Measurements from ENCODE around the gene WASF3.

WASF3 gene

GRCh38 chr13:26544707-26545106, 12.8 kb upstream of the WASF3 start:
- no peak overlapping the region for H3K4me2 ChIP-seq (ENCODE audit: low read length, poor library complexity, severe bottlenecking)
- H3K14ac ChIP-seq (ENCODE audit: low read length in 2 of 2), result no peak overlapping the region
- H3K23ac ChIP-seq (ENCODE audit: low read length in 2 of 2), result no peak overlapping the region
- no peak overlapping the region for H3K18ac ChIP-seq (ENCODE audit: low read depth in 1 of 2, low read length in 2 of 2)
- H3K9me3 ChIP-seq (ENCODE audit: control insufficient read depth, low read length), result no peaks in the 10 kb centered on the region
- no peak overlapping the region for H3K27ac ChIP-seq (ENCODE audit: low read length, poor library complexity, severe bottlenecking)
- no peaks in the 10 kb centered on the region for H3K4me1 ChIP-seq (ENCODE audit: control insufficient read depth, insufficient read depth, low read depth, low read length)
- H3K36me3 ChIP-seq (ENCODE audit: control insufficient read depth in 1 of 2, insufficient read depth in 2 of 2, low read depth in 1 of 2, low read length in 2 of 2), result no peaks in the 10 kb centered on the region
- H4K8ac ChIP-seq (ENCODE audit: low read length), result no peak overlapping the region
- DNase-seq, result no peak
- no peak overlapping the region for H2BK5ac ChIP-seq (ENCODE audit: low read depth, low read length, poor library complexity, severe bottlenecking)
- no peak overlapping the region for H3K9ac ChIP-seq (ENCODE audit: low read length)
- no peak overlapping the region for H2AFZ ChIP-seq (ENCODE audit: low read depth, low read length)
- peaks cover 3 to 34% of the 10 kb centered on the region in 2 experiments for H3K27me3 ChIP-seq (ENCODE audit: control insufficient read depth in 1 of 2, insufficient read depth in 1 of 2, low read length in 2 of 2)
- H2BK12ac ChIP-seq (ENCODE audit: low read length in 2 of 2), result no peak overlapping the region
- WGBS, result 86% methylated on average over 8 of the region's 8 CpGs
- no peak overlapping the region for H2BK120ac ChIP-seq (ENCODE audit: low read depth, low read length)
- no peak overlapping the region for H2BK15ac ChIP-seq (ENCODE audit: low read depth, poor library complexity, severe bottlenecking)
- H3K4me3 ChIP-seq (ENCODE audit: insufficient read depth in 1 of 2, low read depth in 1 of 2, low read length in 2 of 2), result no peak overlapping the region
- H3K79me1 ChIP-seq (replicated peaks; ENCODE audit: low read length, poor library complexity, severe bottlenecking), result no peaks in the 10 kb centered on the region
- H2AK5ac ChIP-seq (ENCODE audit: low read length, severe bottlenecking), result no peak overlapping the region
- no peak overlapping the region for H3K4ac ChIP-seq (ENCODE audit: low read depth in 1 of 2, low read length in 2 of 2)
- H4K91ac ChIP-seq (ENCODE audit: low read length), result no peak overlapping the region

- H3K4me3 ChIP-seq (ENCODE audit: insufficient read depth in 1 of 2, low read depth in 1 of 2, low read length in 2 of 2), result no peak overlapping the region
- H2BK5ac ChIP-seq (ENCODE audit: low read depth, low read length, poor library complexity, severe bottlenecking), result no peak overlapping the region
- no peak overlapping the region for H4K8ac ChIP-seq (ENCODE audit: low read length)
- no peak overlapping the region for H3K4ac ChIP-seq (ENCODE audit: low read depth in 1 of 2, low read length in 2 of 2)
- H3K18ac ChIP-seq (ENCODE audit: low read depth in 1 of 2, low read length in 2 of 2), result no peak overlapping the region
- no peak overlapping the region for H3K23ac ChIP-seq (ENCODE audit: low read length in 2 of 2)
- H2BK120ac ChIP-seq (ENCODE audit: low read depth, low read length), result no peak overlapping the region
- no peak overlapping the region for H4K91ac ChIP-seq (ENCODE audit: low read length)
- H3K4me2 ChIP-seq (ENCODE audit: low read length, poor library complexity, severe bottlenecking), result no peak overlapping the region
- DNase-seq, result no peak
- 71% methylated on average over 5 of the region's 5 CpGs for WGBS
- H2AK5ac ChIP-seq (ENCODE audit: low read length, severe bottlenecking), result no peak overlapping the region
- no peaks in the 10 kb centered on the region for H3K4me1 ChIP-seq (ENCODE audit: control insufficient read depth, insufficient read depth, low read depth, low read length)
- H3K9me3 ChIP-seq (ENCODE audit: control insufficient read depth, low read length), result no peaks in the 10 kb centered on the region
- no peaks in the 10 kb centered on the region for H3K79me1 ChIP-seq (replicated peaks; ENCODE audit: low read length, poor library complexity, severe bottlenecking)
- no peak overlapping the region for H3K27ac ChIP-seq (ENCODE audit: low read length, poor library complexity, severe bottlenecking)
- H2BK12ac ChIP-seq (ENCODE audit: low read length in 2 of 2), result no peak overlapping the region
- no peak overlapping the region for H3K9ac ChIP-seq (ENCODE audit: low read length)
- H3K36me3 ChIP-seq (ENCODE audit: control insufficient read depth in 1 of 2, insufficient read depth in 2 of 2, low read depth in 1 of 2, low read length in 2 of 2), result no peaks in the 10 kb centered on the region
- no peak overlapping the region for H2BK15ac ChIP-seq (ENCODE audit: low read depth, poor library complexity, severe bottlenecking)
- H3K14ac ChIP-seq (ENCODE audit: low read length in 2 of 2), result no peak overlapping the region
- H3K27me3 ChIP-seq (ENCODE audit: control insufficient read depth in 1 of 2, insufficient read depth in 1 of 2, low read length in 2 of 2), result peaks cover 3 to 36% of the 10 kb centered on the region in 2 experiments
- H2AFZ ChIP-seq (ENCODE audit: low read depth, low read length), result no peak overlapping the region
Measured at GRCh38 chr13:26548205-26548765, 9.2 kb upstream of the WASF3 start.

- H2BK5ac ChIP-seq (ENCODE audit: low read depth, low read length, poor library complexity, severe bottlenecking), result no peak overlapping the region
- WGBS, result no CpG with 5 or more reads among the region's 1 CpG
- no peaks in the 10 kb centered on the region for H3K36me3 ChIP-seq (ENCODE audit: control insufficient read depth in 1 of 2, insufficient read depth in 2 of 2, low read depth in 1 of 2, low read length in 2 of 2)
- H3K4ac ChIP-seq (ENCODE audit: low read depth in 1 of 2, low read length in 2 of 2), result no peak overlapping the region
- no peaks in the 10 kb centered on the region for H3K9me3 ChIP-seq (ENCODE audit: control insufficient read depth, low read length)
- no peak overlapping the region for H4K8ac ChIP-seq (ENCODE audit: low read length)
- no peak overlapping the region for H2BK120ac ChIP-seq (ENCODE audit: low read depth, low read length)
- H3K9ac ChIP-seq (ENCODE audit: low read length), result no peak overlapping the region
- no peak overlapping the region for H3K14ac ChIP-seq (ENCODE audit: low read length in 2 of 2)
- H2AK5ac ChIP-seq (ENCODE audit: low read length, severe bottlenecking), result no peak overlapping the region
- no peak overlapping the region for H3K18ac ChIP-seq (ENCODE audit: low read depth in 1 of 2, low read length in 2 of 2)
- no peak overlapping the region for H3K23ac ChIP-seq (ENCODE audit: low read length in 2 of 2)
- H3K27ac ChIP-seq (ENCODE audit: low read length, poor library complexity, severe bottlenecking), result no peak overlapping the region
- peaks cover 3 to 29% of the 10 kb centered on the region in 2 experiments for H3K27me3 ChIP-seq (ENCODE audit: control insufficient read depth in 1 of 2, insufficient read depth in 1 of 2, low read length in 2 of 2)
- H3K79me1 ChIP-seq (replicated peaks; ENCODE audit: low read length, poor library complexity, severe bottlenecking), result no peaks in the 10 kb centered on the region
- H4K91ac ChIP-seq (ENCODE audit: low read length), result no peak overlapping the region
- no peak for DNase-seq
- H2BK15ac ChIP-seq (ENCODE audit: low read depth, poor library complexity, severe bottlenecking), result no peak overlapping the region
- no peak overlapping the region for H3K4me2 ChIP-seq (ENCODE audit: low read length, poor library complexity, severe bottlenecking)
- H3K4me1 ChIP-seq (ENCODE audit: control insufficient read depth, insufficient read depth, low read depth, low read length), result no peaks in the 10 kb centered on the region
- H2BK12ac ChIP-seq (ENCODE audit: low read length in 2 of 2), result no peak overlapping the region
- no peak overlapping the region for H2AFZ ChIP-seq (ENCODE audit: low read depth, low read length)
- no peak overlapping the region for H3K4me3 ChIP-seq (ENCODE audit: insufficient read depth in 1 of 2, low read depth in 1 of 2, low read length in 2 of 2)
Measured at GRCh38 chr13:26549713-26550112, 7.8 kb upstream of the WASF3 start.

GRCh38 chr13:26551255-26551860, 6.1 kb upstream of the WASF3 start:
- H2BK5ac ChIP-seq (ENCODE audit: low read depth, low read length, poor library complexity, severe bottlenecking), result no peak overlapping the region
- no peak overlapping the region for H4K91ac ChIP-seq (ENCODE audit: low read length)
- H3K14ac ChIP-seq (ENCODE audit: low read length in 2 of 2), result no peak overlapping the region
- H2BK120ac ChIP-seq (ENCODE audit: low read depth, low read length), result no peak overlapping the region
- H3K18ac ChIP-seq (ENCODE audit: low read depth in 1 of 2, low read length in 2 of 2), result no peak overlapping the region
- H2BK15ac ChIP-seq (ENCODE audit: low read depth, poor library complexity, severe bottlenecking), result no peak overlapping the region
- 67% methylated on average over 4 of the region's 6 CpGs for WGBS
- no peak overlapping the region for H3K4me3 ChIP-seq (ENCODE audit: insufficient read depth in 1 of 2, low read depth in 1 of 2, low read length in 2 of 2)
- H3K4me2 ChIP-seq (ENCODE audit: low read length, poor library complexity, severe bottlenecking), result no peak overlapping the region
- no peak overlapping the region for H2AK5ac ChIP-seq (ENCODE audit: low read length, severe bottlenecking)
- H3K4me1 ChIP-seq (ENCODE audit: control insufficient read depth, insufficient read depth, low read depth, low read length), result no peaks in the 10 kb centered on the region
- H3K27me3 ChIP-seq (ENCODE audit: control insufficient read depth in 1 of 2, insufficient read depth in 1 of 2, low read length in 2 of 2), result peaks cover 0 to 31% of the 10 kb centered on the region in 2 experiments
- no peak overlapping the region for H3K27ac ChIP-seq (ENCODE audit: low read length, poor library complexity, severe bottlenecking)
- H3K36me3 ChIP-seq (ENCODE audit: control insufficient read depth in 1 of 2, insufficient read depth in 2 of 2, low read depth in 1 of 2, low read length in 2 of 2), result no peaks in the 10 kb centered on the region
- H3K23ac ChIP-seq (ENCODE audit: low read length in 2 of 2), result no peak overlapping the region
- DNase-seq, result no peak
- H3K4ac ChIP-seq (ENCODE audit: low read depth in 1 of 2, low read length in 2 of 2), result no peak overlapping the region
- no peak overlapping the region for H4K8ac ChIP-seq (ENCODE audit: low read length)
- no peaks in the 10 kb centered on the region for H3K9me3 ChIP-seq (ENCODE audit: control insufficient read depth, low read length)
- H3K79me1 ChIP-seq (replicated peaks; ENCODE audit: low read length, poor library complexity, severe bottlenecking), result no peaks in the 10 kb centered on the region
- no peak overlapping the region for H3K9ac ChIP-seq (ENCODE audit: low read length)
- H2BK12ac ChIP-seq (ENCODE audit: low read length in 2 of 2), result no peak overlapping the region
- H2AFZ ChIP-seq (ENCODE audit: low read depth, low read length), result no peak overlapping the region
